ENCODE data around the gene ATP11C. TPM values are rescaled to one million over a fixed set of nuclear protein-coding genes. Genes with fewer than 3 reads are reported as not detected.
A peak's percentile ranks its signal among the peaks of the same experiment; 100 is the strongest.

ATP11C gene
- total and polyA plus RNA-seq, 12 donors: 3.3 to 29.9 (median 17.0) TPM

DNA sequence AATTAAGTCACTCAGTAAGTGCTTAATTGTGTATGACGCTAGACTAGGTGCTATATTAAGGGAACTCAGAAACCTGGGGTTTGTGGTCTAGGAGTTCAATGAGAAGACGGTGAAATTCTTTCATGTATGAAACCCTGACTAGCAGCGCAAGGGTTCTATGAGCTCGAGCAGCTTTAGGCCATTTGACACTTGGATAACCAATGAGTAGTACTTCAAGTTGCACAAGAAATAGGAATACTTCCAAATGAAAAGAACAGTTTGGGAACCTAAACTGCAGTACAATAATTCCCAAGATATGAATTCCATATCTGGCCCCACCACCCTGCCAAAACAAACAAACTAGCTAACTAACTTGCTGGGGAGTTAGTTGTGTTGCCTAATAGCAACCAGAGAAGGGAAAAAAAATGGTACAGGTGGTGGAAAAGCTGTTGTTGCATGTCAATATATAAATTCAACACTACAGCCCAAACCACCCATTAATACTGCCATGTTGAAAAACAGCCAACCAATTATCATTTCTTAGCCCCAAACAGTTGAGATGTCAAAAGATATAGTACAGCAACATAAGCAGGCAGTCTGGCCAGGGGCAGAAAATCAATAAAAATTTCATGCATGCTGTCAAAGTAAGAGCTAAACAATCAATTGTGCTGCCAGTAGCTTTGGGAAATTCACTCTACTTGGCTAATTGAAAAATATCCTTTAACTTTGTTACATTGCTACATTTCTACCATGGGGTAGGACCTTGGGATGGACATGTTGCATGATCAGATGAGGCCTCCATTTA lies 170.3 kb downstream of the ATP11C start:
- 76 to 83% (median 80%) methylated on average over 4 of the region's 4 CpGs for WGBS, 4 donors
- H3K9me3 ChIP-seq (replicated peaks in 1 of 3): no peaks in the 10 kb centered on the region
- no peaks in the 10 kb centered on the region for H3K36me3 ChIP-seq (replicated peaks in 1 of 2)
- intact Hi-C loops (cut with DNase I): no loop called here
- TF ChIP-seq POLR2A (IDR thresholded peaks at IDR 0.05): no peak
- TF ChIP-seq, protein P1, sequence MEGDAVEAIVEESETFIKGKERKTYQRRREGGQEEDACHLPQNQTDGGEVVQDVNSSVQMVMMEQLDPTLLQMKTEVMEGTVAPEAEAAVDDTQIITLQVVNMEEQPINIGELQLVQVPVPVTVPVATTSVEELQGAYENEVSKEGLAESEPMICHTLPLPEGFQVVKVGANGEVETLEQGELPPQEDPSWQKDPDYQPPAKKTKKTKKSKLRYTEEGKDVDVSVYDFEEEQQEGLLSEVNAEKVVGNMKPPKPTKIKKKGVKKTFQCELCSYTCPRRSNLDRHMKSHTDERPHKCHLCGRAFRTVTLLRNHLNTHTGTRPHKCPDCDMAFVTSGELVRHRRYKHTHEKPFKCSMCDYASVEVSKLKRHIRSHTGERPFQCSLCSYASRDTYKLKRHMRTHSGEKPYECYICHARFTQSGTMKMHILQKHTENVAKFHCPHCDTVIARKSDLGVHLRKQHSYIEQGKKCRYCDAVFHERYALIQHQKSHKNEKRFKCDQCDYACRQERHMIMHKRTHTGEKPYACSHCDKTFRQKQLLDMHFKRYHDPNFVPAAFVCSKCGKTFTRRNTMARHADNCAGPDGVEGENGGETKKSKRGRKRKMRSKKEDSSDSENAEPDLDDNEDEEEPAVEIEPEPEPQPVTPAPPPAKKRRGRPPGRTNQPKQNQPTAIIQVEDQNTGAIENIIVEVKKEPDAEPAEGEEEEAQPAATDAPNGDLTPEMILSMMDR (IDR thresholded peaks at IDR 0.05): no peak
- no peaks in the 10 kb centered on the region for H3K4me1 ChIP-seq (replicated peaks in 1 of 2)
- H3K27ac ChIP-seq: no peak overlapping the region
- DNase-seq: no peak
- H3K4me3 ChIP-seq: no peak overlapping the region
- no peaks in the 10 kb centered on the region for H3K27me3 ChIP-seq

DNA sequence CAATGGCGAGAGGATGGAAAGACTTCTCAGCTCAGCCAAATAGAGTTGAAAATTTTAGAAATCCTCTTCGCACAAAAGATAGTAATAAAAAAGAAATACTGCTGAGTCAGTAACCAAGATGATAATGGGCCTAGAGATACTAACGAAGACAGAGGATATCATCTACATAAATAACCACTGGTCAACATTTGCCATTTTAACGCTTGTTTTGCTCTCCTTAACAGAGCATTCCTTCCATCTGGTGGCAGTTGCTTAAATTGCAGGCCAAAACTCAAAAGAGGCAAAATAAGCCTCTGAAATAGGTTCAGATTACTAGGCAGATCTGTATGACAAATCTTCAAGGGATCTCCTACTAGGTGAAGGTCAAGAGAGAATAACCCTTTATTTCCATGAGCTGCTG lies 173.2 kb downstream of the ATP11C start:
- intact Hi-C loops (cut with DNase I): no loop called here
- WGBS, 4 donors: 40 to 54% (median 50%) methylated on average over 4 of the region's 4 CpGs
- TF ChIP-seq, protein P1 (IDR thresholded peaks at IDR 0.05): peak; percentile 44 to 62 (median 53)
- TF ChIP-seq POLR2A (IDR thresholded peaks at IDR 0.05): no peak
- no peak overlapping the region for H3K27ac ChIP-seq
- H3K36me3 ChIP-seq (replicated peaks in 1 of 2): no peaks in the 10 kb centered on the region
- H3K4me3 ChIP-seq: no peak overlapping the region
- no peaks in the 10 kb centered on the region for H3K4me1 ChIP-seq (replicated peaks in 1 of 2)
- no peaks in the 10 kb centered on the region for H3K27me3 ChIP-seq
- DNase-seq: peak in 3 of 7 donors; percentile 9 to 28 (median 13)
- H3K9me3 ChIP-seq (replicated peaks in 1 of 3): peaks cover 0 to 8% (median 0%) of the 10 kb centered on the region in 3 donors

DNA sequence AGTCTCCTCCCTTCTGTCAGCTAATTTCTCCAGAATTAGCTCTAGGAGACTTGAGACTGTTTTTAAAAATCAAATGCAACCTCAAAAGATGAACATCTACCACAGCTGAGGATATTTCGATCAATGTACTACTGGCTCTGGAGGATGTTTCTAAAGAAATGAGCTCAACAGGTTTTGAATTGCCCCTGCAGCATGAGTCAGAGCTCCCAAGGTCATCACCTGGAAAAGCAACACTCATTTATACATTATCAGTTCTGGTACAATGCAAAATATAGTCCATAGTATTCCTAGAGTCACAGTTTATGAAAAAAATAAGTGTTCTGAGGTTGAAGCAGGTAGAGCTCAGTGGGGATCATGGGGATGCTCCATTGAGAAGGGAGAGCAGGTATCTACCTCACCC lies 174.0 kb downstream of the ATP11C start:
- WGBS, 4 donors: 72 to 89% (median 84%) methylated on average over 1 of the region's 1 CpG
- Histone ChIP-seq H3K27ac (no peak overlapping the region), H3K4me1 (replicated peaks in 1 of 2) (no peaks in the 10 kb centered on the region), H3K36me3 (replicated peaks in 1 of 2) (no peaks in the 10 kb centered on the region), H3K4me3 (no peak overlapping the region), H3K27me3 (no peaks in the 10 kb centered on the region), H3K9me3 (replicated peaks in 1 of 3) (peaks cover 0 to 17% (median 0%) of the 10 kb centered on the region in 3 donors)
- TF ChIP-seq POLR2A (IDR thresholded peaks at IDR 0.05): no peak
- TF ChIP-seq, protein P1 (IDR thresholded peaks at IDR 0.05): no peak
- intact Hi-C loops (cut with DNase I): no loop called here
- DNase-seq: no peak

DNA sequence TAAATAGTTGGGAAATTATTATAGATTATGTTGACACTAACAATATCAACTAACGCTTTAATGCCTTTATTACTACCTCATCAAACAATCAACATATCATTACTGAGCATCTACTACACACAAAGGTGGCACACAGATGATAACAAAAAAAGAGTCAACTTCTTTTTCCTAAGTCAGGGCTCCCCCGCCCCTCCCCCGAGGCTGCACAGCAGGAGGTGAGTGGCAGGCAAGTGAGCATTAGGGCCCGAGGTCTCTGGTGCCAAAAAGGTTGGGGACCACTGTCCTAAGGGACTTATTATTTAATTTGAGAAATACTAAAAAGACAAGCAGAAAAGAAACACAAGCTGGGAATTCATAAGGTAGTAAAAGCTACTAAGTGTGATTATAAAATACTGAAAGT lies 174.6 kb downstream of the ATP11C start:
- peaks cover 0 to 18% (median 0%) of the 10 kb centered on the region in 3 donors for H3K9me3 ChIP-seq (replicated peaks in 1 of 3)
- H3K27ac ChIP-seq: no peak overlapping the region
- intact Hi-C loops (cut with DNase I): no loop called here
- 67 to 96% (median 87%) methylated on average over 4 of the region's 4 CpGs for WGBS, 4 donors
- H3K36me3 ChIP-seq (replicated peaks in 1 of 2): no peaks in the 10 kb centered on the region
- no peak for DNase-seq
- H3K4me1 ChIP-seq (replicated peaks in 1 of 2): no peaks in the 10 kb centered on the region
- TF ChIP-seq POLR2A (IDR thresholded peaks at IDR 0.05): no peak
- TF ChIP-seq, protein P1 (IDR thresholded peaks at IDR 0.05): no peak
- H3K27me3 ChIP-seq: no peaks in the 10 kb centered on the region
- H3K4me3 ChIP-seq: no peak overlapping the region

Measured in adrenal gland (tissue), 12 donors.